Endothelial cell of umbilical vein (primary cell): ENCODE measurements around the gene GTF3C1.

ENCODE experiments used
- CTCF ChIP-seq, 2 donors: IDR thresholded peaks; 1 replicate in 1 of 2; 2 replicates in 1 of 2; pipeline ENCODE4 v1.5.1; 2011; ENCODE audit warnings: low read length in 2 of 2, mild to moderate bottlenecking in 2 of 2, moderate library complexity in 2 of 2, control low read depth in 1 of 2, inconsistent platforms in 1 of 2, low read depth in 1 of 2; ENCODE audit not compliant: insufficient read depth in 1 of 2; ENCODE audit errors: extremely low read depth in 1 of 2
- EZH2 ChIP-seq: IDR thresholded peaks from 2 replicates; pipeline ENCODE4 v1.6.1; 2012; ENCODE audit warnings: borderline replicate concordance, low read depth, mild to moderate bottlenecking, moderate library complexity, low read length, inconsistent platforms; ENCODE audit not compliant: severe bottlenecking
- GATA2 ChIP-seq: IDR thresholded peaks from 2 replicates; pipeline ENCODE4 v1.7.0; 2011; ENCODE audit warnings: low read depth, mild to moderate bottlenecking, moderate library complexity, mixed read lengths, low read length; ENCODE audit not compliant: insufficient read length, insufficient read depth
- JUN ChIP-seq: IDR thresholded peaks from 2 replicates; pipeline ENCODE4 v1.6.1; 2011; ENCODE audit warnings: borderline replicate concordance, low read depth; ENCODE audit not compliant: insufficient read length, insufficient read depth
- MAX ChIP-seq: IDR thresholded peaks from 2 replicates; pipeline ENCODE4 v1.6.1; 2011; ENCODE audit not compliant: insufficient read depth, insufficient read length
- POLR2A ChIP-seq: IDR thresholded peaks from 2 replicates; pipeline ENCODE4 v1.6.1; 2012; ENCODE audit warnings: low read depth, mild to moderate bottlenecking, control low read depth, low read length

- TF ChIP-seq POLR2A (no peak), JUN (no peak), CTCF (IDR thresholded peaks at IDR 0.05; ENCODE audit: extremely low read depth in 1 of 2, insufficient read depth in 1 of 2, low read depth in 1 of 2, low read length in 2 of 2) (no peak), EZH2 (no peak), MAX (no peak), GATA2 (no peak)
Measured at GRCh38 chr16:27410761-27411160, 139.0 kb downstream of the GTF3C1 start.
